Measurements from ENCODE around the gene IFIT3.

The IFIT3 gene

GRCh38 chr10:89362929-89363328 is 35.1 kb downstream of the IFIT3 start:
- DNase-seq (ENCODE audit: low read depth) = no peak

GRCh38 chr10:89363729-89364442 is 36.1 kb downstream of the IFIT3 start:
- no peak for DNase-seq (ENCODE audit: low read depth)

DNA sequence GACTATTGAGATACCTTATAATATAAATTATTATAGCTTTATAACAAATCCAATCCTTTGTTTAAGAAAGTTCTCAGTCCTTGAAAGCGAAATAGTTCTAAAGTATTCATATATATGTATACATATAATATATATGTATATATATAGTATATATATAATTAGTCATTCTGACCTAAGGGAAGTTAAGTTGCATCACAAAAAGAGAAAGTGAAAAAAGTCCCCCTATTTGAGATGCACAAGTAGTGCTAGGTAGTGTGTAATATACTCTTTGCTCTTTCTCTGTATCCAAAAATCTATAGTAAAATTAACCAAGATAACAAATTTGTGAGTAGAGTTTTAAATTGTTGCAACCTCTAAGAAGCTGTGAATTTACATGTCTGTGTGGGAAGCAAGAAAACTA is 36.7 kb downstream of the IFIT3 start:
- DNase-seq (ENCODE audit: low read depth) = no peak

GRCh38 chr10:89367529-89367928 is 39.7 kb downstream of the IFIT3 start:
- no peak for DNase-seq (ENCODE audit: low read depth)

- no peak for DNase-seq (ENCODE audit: low read depth)
Observed at GRCh38 chr10:89368129-89368528, 40.3 kb downstream of the IFIT3 start.

- DNase-seq (ENCODE audit: low read depth) = no peak
Observed at GRCh38 chr10:89369156-89370105, 41.6 kb downstream of the IFIT3 start.

DNA sequence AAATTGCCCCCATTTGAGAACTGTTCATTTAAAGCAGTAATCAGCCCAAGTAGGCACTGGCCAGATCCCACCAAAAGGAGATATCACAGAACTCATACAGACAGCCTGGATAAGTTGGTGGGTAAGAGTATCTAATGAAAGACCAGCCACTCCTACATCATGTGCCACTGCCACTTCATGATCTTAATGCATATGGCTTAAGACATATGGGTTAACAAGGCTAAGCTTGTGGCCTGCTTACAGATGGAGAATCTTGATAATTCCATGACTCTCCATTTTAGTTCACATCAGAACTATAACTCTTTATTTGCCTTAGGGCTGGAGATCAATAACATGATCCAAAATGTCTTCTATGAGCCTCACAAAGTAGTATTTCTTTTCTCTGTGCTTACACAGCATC is 43.3 kb downstream of the IFIT3 start:
- no peak for DNase-seq (ENCODE audit: low read depth)

- DNase-seq (ENCODE audit: low read depth) = no peak
Observed at GRCh38 chr10:89371987-89372386, 44.2 kb downstream of the IFIT3 start.

- no peak for DNase-seq (ENCODE audit: low read depth)
Observed at GRCh38 chr10:89373916-89374711, 46.3 kb downstream of the IFIT3 start.

DNA sequence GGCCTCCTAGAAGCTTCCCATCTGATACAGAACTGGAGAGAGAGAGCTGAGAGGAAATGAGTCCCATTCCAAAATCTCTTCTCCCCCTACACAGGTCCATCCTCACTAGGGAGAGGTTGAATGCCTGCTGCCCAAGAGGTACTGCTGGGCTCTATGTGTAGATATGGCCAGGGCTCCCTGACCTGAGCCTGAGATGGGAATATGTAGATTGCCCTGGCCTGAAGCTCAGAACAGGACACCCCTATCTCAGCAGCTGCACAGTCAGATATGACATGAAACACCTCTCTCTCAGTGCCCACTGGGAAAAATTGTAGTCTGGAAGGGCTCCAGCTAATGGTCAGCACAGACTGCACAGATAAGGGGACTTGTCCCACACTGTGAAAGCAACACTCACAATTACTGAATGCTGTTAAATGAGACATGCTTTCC is 46.9 kb downstream of the IFIT3 start:
- no peak for DNase-seq (ENCODE audit: low read depth)

DNA sequence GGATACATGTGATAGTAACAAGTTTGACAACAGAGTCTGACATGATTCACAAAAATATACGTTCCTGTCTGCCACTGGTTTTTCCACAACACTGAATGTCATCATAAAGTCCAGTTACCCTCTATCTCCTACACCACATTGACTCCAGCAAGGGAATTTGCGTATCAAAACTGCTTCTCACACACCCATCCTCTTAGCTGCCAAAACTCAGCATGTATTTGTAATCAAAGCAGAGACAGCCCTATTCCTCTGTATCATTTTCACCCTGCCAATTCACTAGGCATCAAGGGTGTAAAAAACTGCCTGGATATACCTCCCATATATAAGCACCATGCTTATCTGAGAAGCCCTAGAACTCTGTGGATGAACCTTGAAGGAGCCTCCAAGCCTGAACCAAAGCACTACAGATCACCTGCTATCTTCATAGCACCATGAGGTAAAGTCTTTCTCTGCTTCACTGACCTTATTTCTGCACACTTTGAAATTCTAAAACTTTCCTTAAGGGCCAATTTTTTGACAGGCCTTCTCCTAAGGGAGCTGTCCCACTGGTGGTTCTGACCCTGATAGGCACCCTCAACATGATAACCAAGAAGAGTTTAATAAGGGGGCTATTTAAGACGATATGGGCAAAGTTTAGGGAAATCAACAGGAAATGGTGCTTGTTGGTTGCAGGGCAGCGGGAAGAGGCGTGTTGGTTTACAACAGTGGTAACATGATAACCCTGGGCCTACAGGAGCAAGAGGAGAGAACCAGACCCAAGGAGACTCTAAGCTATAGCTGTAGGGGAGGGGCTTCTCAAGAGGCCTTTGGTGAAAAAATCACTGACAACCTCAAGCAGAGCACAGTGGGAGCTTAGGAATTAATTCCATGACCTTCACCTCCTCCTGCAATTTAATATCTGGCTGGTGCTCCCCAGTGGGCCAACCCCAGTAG is 50.2 kb downstream of the IFIT3 start, which contains the start of gene IFIT1B:
Gene IFIT1B, plus strand, starts transcription at position 352 of the 933 bp plus-strand sequence. Its CDS starts 80 bp downstream, at position 432.
- DNase-seq (ENCODE audit: low read depth) = no peak

GRCh38 chr10:89379103-89379502 is 51.3 kb downstream of the IFIT3 start:
- no peak for DNase-seq (ENCODE audit: low read depth)

GRCh38 chr10:89382757-89383156 is 55.0 kb downstream of the IFIT3 start:
- no peak for DNase-seq (ENCODE audit: low read depth)

- no peak for DNase-seq (ENCODE audit: low read depth)
Observed at GRCh38 chr10:89384474-89385340, 56.9 kb downstream of the IFIT3 start.

- no peak for DNase-seq (ENCODE audit: low read depth)
Observed at GRCh38 chr10:89388806-89389205, 61.0 kb downstream of the IFIT3 start.

GRCh38 chr10:89389254-89389653 is 61.5 kb downstream of the IFIT3 start:
- no peak for DNase-seq (ENCODE audit: low read depth)

All from HS-27A (cell line).